ENCODE measurements around the gene ACOXL.

The ACOXL gene

GRCh38 chr2:110955045-110955444 lies 222.7 kb downstream of the ACOXL start:
- in situ Hi-C loops (cut with HindIII; ENCODE audit: low sequenced_read_pairs): no loop called here
- DNase-seq (ENCODE audit: low read depth, low spot score): no peak
- H3K4me3 ChIP-seq (ENCODE audit: low read depth, low read length): no peak overlapping the region
- TF ChIP-seq CTCF (IDR thresholded peaks at IDR 0.05; ENCODE audit: low read depth, low read length): no peak

GRCh38 chr2:110955556-110955955 lies 223.2 kb downstream of the ACOXL start:
- no peak overlapping the region for H3K4me3 ChIP-seq (ENCODE audit: low read depth, low read length)
- DNase-seq (ENCODE audit: low read depth, low spot score): no peak
- TF ChIP-seq CTCF (IDR thresholded peaks at IDR 0.05; ENCODE audit: low read depth, low read length): no peak
- in situ Hi-C loops (cut with HindIII; ENCODE audit: low sequenced_read_pairs): no loop called here

- no peak overlapping the region for H3K4me3 ChIP-seq (ENCODE audit: low read depth, low read length)
- TF ChIP-seq CTCF (IDR thresholded peaks at IDR 0.05; ENCODE audit: low read depth, low read length): no peak
- in situ Hi-C loops (cut with HindIII; ENCODE audit: low sequenced_read_pairs): no loop called here
- no peak for DNase-seq (ENCODE audit: low read depth, low spot score)
These were observed 224.9 kb downstream of the ACOXL start for GRCh38 chr2:110957293-110957692.

GRCh38 chr2:110958346-110959119 lies 226.2 kb downstream of the ACOXL start:
- DNase-seq (ENCODE audit: low read depth, low spot score): no peak
- in situ Hi-C loops (cut with HindIII; ENCODE audit: low sequenced_read_pairs): no loop called here
- TF ChIP-seq CTCF (IDR thresholded peaks at IDR 0.05; ENCODE audit: low read depth, low read length): no peak
- H3K4me3 ChIP-seq (ENCODE audit: low read depth, low read length): no peak overlapping the region

GRCh38 chr2:110959198-110959597 lies 226.8 kb downstream of the ACOXL start:
- TF ChIP-seq CTCF (IDR thresholded peaks at IDR 0.05; ENCODE audit: low read depth, low read length): no peak
- in situ Hi-C loops (cut with HindIII; ENCODE audit: low sequenced_read_pairs): no loop called here

GRCh38 chr2:110960281-110960680 lies 227.9 kb downstream of the ACOXL start:
- DNase-seq (ENCODE audit: low read depth, low spot score): no peak
- in situ Hi-C loops (cut with HindIII; ENCODE audit: low sequenced_read_pairs): no loop called here
- no peak overlapping the region for H3K4me3 ChIP-seq (ENCODE audit: low read depth, low read length)
- TF ChIP-seq CTCF (IDR thresholded peaks at IDR 0.05; ENCODE audit: low read depth, low read length): no peak

More at GRCh38 chr2:110959198-110959597, 226.8 kb downstream of the ACOXL start:
- no peak for DNase-seq (ENCODE audit: low read depth, low spot score)
- H3K4me3 ChIP-seq (ENCODE audit: low read depth, low read length): no peak overlapping the region

All from astrocyte of the spinal cord (primary cell).